GM10248 (cell line): ENCODE measurements around the gene IGLL5.

Experiments used
- CTCF ChIA-PET: fragments of 300-600 bp; sonication (Branson Sonifier 250); formaldehyde crosslinking; extraction: SDS; loops from one replicate; lab custom pipeline; 2021; ENCODE audit warnings: antibody characterized with exemption; lab: Yijun Ruan, JAX
- POLR2A ChIA-PET: fragments of 350-650 bp; sonication (Branson Sonifier 250); formaldehyde crosslinking; extraction: SDS; loops from one replicate; lab custom pipeline; 2020; ENCODE audit warnings: antibody characterized with exemption; lab: Yijun Ruan, JAX
- DNase-seq: peaks from one replicate; pipeline ENCODE4 v3.0.0; 2012; ENCODE audit errors: extremely low spot score
- CTCF ChIP-seq: IDR thresholded peaks from 2 replicates; pipeline ENCODE4 v1.5.1; 2012; ENCODE audit warnings: mild to moderate bottlenecking, low read depth; ENCODE audit errors: extremely low read depth, missing control alignments, control extremely low read depth

The IGLL5 gene

GRCh38 chr22:22941831-22942510 is 54.4 kb downstream of the IGLL5 start:
- CTCF ChIA-PET, result interaction anchor here (0.7 to 8.9 kb wide), 27 partner anchors 9 to 369 kb away, joined by 3 to 85 read pairs (median 4); partner anchors contain the start of gene IGLL5
- no peak for TF ChIP-seq CTCF
- DNase-seq, result no peak
- POLR2A ChIA-PET, result no interaction called here

- ChIA-PET CTCF (interaction anchor here (0.7 to 8.9 kb wide), 29 partner anchors 8 to 370 kb away, joined by 3 to 85 read pairs (median 4); partner anchors contain the start of gene IGLL5), POLR2A (no interaction called here)
- peak; percentile 69 for TF ChIP-seq CTCF
- peak; percentile 69 for DNase-seq
These were observed 55.1 kb downstream of the IGLL5 start for GRCh38 chr22:22942511-22943329.

- POLR2A ChIA-PET, result no interaction called here
These were observed 56.1 kb downstream of the IGLL5 start for GRCh38 chr22:22943521-22944267.

GRCh38 chr22:22944268-22944985 is 56.8 kb downstream of the IGLL5 start:
- ChIA-PET POLR2A (no interaction called here), CTCF (interaction anchor here (1.0 to 8.9 kb wide), 10 partner anchors 9 to 199 kb away, joined by 3 to 85 read pairs (median 7); partner anchors contain the start of gene IGLL5)
- no peak for TF ChIP-seq CTCF
- DNase-seq, result no peak

More at GRCh38 chr22:22943521-22944267, 56.1 kb downstream of the IGLL5 start:
- no peak for DNase-seq
- CTCF ChIA-PET, result interaction anchor here (1.0 to 8.9 kb wide), 16 partner anchors 12 to 259 kb away, joined by 3 to 85 read pairs (median 4); partner anchors contain the start of gene IGLL5
- TF ChIP-seq CTCF, result no peak

- DNase-seq, result peak; percentile 3
- TF ChIP-seq CTCF, result no peak
These were observed 57.6 kb downstream of the IGLL5 start for GRCh38 chr22:22945195-22945594.

More at GRCh38 chr22:22945195-22945594, 57.6 kb downstream of the IGLL5 start:
- ChIA-PET POLR2A (no interaction called here), CTCF (interaction anchor here (1.0 to 8.9 kb wide), 7 partner anchors 10 to 199 kb away, joined by 3 to 85 read pairs (median 7); partner anchors contain the start of gene IGLL5)
